ENCODE data around the gene PLET1. TPM values are rescaled to one million over a fixed set of nuclear protein-coding genes. Genes with fewer than 3 reads are reported as not detected.

Gene PLET1
- total and polyA plus RNA-seq, 2 donors (not counting 3 experiments of a cell fraction or from before 2014, with no cell fraction given), result not detected

- FAIRE-seq, result no peak
- DNase-seq (ENCODE audit: low read depth, low spot score), result no peak
- H3K79me2 ChIP-seq (ENCODE audit: control insufficient read depth, insufficient read depth, low read length), result no peaks in the 10 kb centered on the region
These were observed 10.6 kb upstream of the PLET1 start for GRCh38 chr11:112271242-112271641.

More at GRCh38 chr11:112271242-112271641, 10.6 kb upstream of the PLET1 start:
- POLR2A ChIA-PET, result no interaction called here
- Histone ChIP-seq H3K27ac (ENCODE audit: insufficient read depth, low read depth, low read length) (no peak overlapping the region), H3K9ac (replicated peaks; ENCODE audit: extremely low read depth, insufficient read depth, low read length) (no peak overlapping the region), H3K27me3 (ENCODE audit: control insufficient read depth in 2 of 2, insufficient read depth in 2 of 2, low read length in 2 of 2) (peaks cover 2 to 8% of the 10 kb centered on the region in 2 experiments), H2AFZ (ENCODE audit: low read depth, low read length) (no peak overlapping the region), H4K20me1 (replicated peaks; ENCODE audit: control insufficient read depth, extremely low read depth, insufficient read depth, low read length) (no peaks in the 10 kb centered on the region), H3K9me1 (replicated peaks; ENCODE audit: control insufficient read depth, extremely low read depth, insufficient read depth, low read length) (no peaks in the 10 kb centered on the region), H3K4me1 (ENCODE audit: control insufficient read depth, extremely low read depth, insufficient read depth, low read length) (no peaks in the 10 kb centered on the region), H3K4me2 (ENCODE audit: insufficient read depth, low read length) (no peak overlapping the region), H3K9me3 (replicated peaks; ENCODE audit: control insufficient read depth, insufficient read depth, low read length) (no peaks in the 10 kb centered on the region), H3K36me3 (ENCODE audit: control insufficient read depth in 2 of 2, extremely low read depth in 1 of 2, insufficient read depth in 2 of 2, low read length in 2 of 2) (no peaks in the 10 kb centered on the region), H3K4me3 (replicated peaks in 1 of 3; ENCODE audit: insufficient read depth in 1 of 3, low read depth in 1 of 3, low read length in 3 of 3) (no peak overlapping the region)
- CTCF ChIA-PET, result interaction anchor here (0.5 to 2.3 kb wide), 3 partner anchors 9 to 78 kb away, joined by 3 to 17 read pairs (median 8); no protein-coding TSS in a partner anchor
- TF ChIP-seq JUN (IDR thresholded peaks at IDR 0.05; ENCODE audit: borderline replicate concordance, insufficient read depth, insufficient read length, low read depth) (no peak), EZH2 (IDR thresholded peaks at IDR 0.05; ENCODE audit: borderline replicate concordance, low read depth, low read length, severe bottlenecking) (no peak), GATA2 (IDR thresholded peaks at IDR 0.05; ENCODE audit: insufficient read depth, insufficient read length, low read depth, low read length) (no peak), POLR2A (IDR thresholded peaks at IDR 0.05; ENCODE audit: low read depth, low read length) (no peak), MYC (IDR thresholded peaks at IDR 0.05; ENCODE audit: low read depth, low read length) (no peak), CTCF (IDR thresholded peaks at IDR 0.05; ENCODE audit: extremely low read depth in 1 of 2, insufficient read depth in 1 of 2, low read depth in 1 of 2, low read length in 2 of 2) (no peak), POLR2AphosphoS5 (IDR thresholded peaks at IDR 0.05; ENCODE audit: insufficient read depth, low read depth, low read length) (no peak), MAX (IDR thresholded peaks at IDR 0.05; ENCODE audit: insufficient read depth, insufficient read length) (no peak), FOS (IDR thresholded peaks at IDR 0.05; ENCODE audit: borderline replicate concordance, insufficient read depth, low read length) (no peak)
- dilution Hi-C loops (cut with MboI; ENCODE audit: extremely low pct_ligation_motif_present, low sequenced_read_pairs), result no loop called here
- BruUV-seq (replicated peaks), result no TSS peak
- intact Hi-C loops (cut with micrococcal nuclease), result no loop called here

Measured in endothelial cell of umbilical vein (primary cell).